ENCODE results near the gene CHCHD4.

Gene CHCHD4

GRCh38 chr3:14132120-14132519 lies 7.5 kb upstream of the CHCHD4 start:
- Histone ChIP-seq H2BK15ac (replicated peaks; ENCODE audit: low read depth) (no peak overlapping the region), H3K4ac (ENCODE audit: low read depth, low read length) (no peak overlapping the region), H3K27ac (ENCODE audit: low read depth, low read length) (no peak overlapping the region), H4K8ac (ENCODE audit: low read depth, low read length) (no peak overlapping the region), H3K18ac (ENCODE audit: low read length) (no peak overlapping the region), H3K79me1 (ENCODE audit: low read length) (peaks cover 10% of the 10 kb centered on the region), H2AK5ac (ENCODE audit: low read length) (no peak overlapping the region), H2BK5ac (ENCODE audit: low read length) (no peak overlapping the region), H3K4me1 (ENCODE audit: control insufficient read depth, low read depth, low read length) (no peaks in the 10 kb centered on the region), H3K27me3 (ENCODE audit: insufficient read depth, low read length, poor library complexity) (no peaks in the 10 kb centered on the region), H4K5ac (ENCODE audit: low read length) (no peak overlapping the region), H2BK120ac (ENCODE audit: low read depth, low read length) (no peak overlapping the region), H3K4me2 (ENCODE audit: low read length) (no peak overlapping the region), H3K56ac (ENCODE audit: low read length) (no peak overlapping the region), H3K79me2 (ENCODE audit: control insufficient read depth, insufficient read depth, low read length) (peaks cover 9% of the 10 kb centered on the region), H3K23ac (ENCODE audit: low read length) (no peak overlapping the region), H3K36me3 (ENCODE audit: control insufficient read depth, insufficient read depth, low read length) (peaks cover 18% of the 10 kb centered on the region), H3K9ac (ENCODE audit: low read length) (no peak overlapping the region), H3K4me3 (ENCODE audit: low read length) (no peak overlapping the region)
- no peak for DNase-seq
- WGBS (ENCODE audit: extremely low coverage, insufficient coverage, low lambda C conversion rate), result no CpG with 5 or more reads among the region's 8 CpGs

DNA sequence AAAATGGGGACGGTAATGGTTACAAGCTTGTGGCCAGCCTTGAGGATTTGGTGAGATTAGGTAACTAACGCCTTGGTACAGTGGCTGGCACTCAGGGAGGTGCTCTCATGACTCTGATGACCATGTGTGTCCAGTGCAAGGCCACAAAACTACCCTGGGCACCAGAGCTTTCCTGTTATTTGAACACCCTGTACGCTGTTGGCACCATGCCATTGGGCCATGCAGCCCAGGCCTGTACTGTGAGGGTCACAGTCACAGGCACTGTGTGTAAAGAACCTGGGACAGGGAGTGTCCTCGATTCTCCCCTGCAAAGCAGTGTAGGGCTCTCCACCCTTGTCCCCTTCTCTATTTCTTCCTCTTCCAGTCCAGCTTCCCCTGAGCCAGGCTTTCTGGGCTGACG lies 6.5 kb upstream of the CHCHD4 start:
- peaks cover 15% of the 10 kb centered on the region for H3K79me1 ChIP-seq (ENCODE audit: low read length)
- DNase-seq, result no peak
- peaks cover 18% of the 10 kb centered on the region for H3K36me3 ChIP-seq (ENCODE audit: control insufficient read depth, insufficient read depth, low read length)
- H3K18ac ChIP-seq (ENCODE audit: low read length), result no peak overlapping the region
- H3K56ac ChIP-seq (ENCODE audit: low read length), result no peak overlapping the region
- H3K9ac ChIP-seq (ENCODE audit: low read length), result no peak overlapping the region
- no peak overlapping the region for H3K27ac ChIP-seq (ENCODE audit: low read depth, low read length)
- no peak overlapping the region for H4K5ac ChIP-seq (ENCODE audit: low read length)
- H3K79me2 ChIP-seq (ENCODE audit: control insufficient read depth, insufficient read depth, low read length), result peaks cover 18% of the 10 kb centered on the region
- no peak overlapping the region for H2BK5ac ChIP-seq (ENCODE audit: low read length)
- no peak overlapping the region for H2BK15ac ChIP-seq (replicated peaks; ENCODE audit: low read depth)
- H3K27me3 ChIP-seq (ENCODE audit: insufficient read depth, low read length, poor library complexity), result no peaks in the 10 kb centered on the region
- no peak overlapping the region for H3K4me3 ChIP-seq (ENCODE audit: low read length)
- no peak overlapping the region for H3K23ac ChIP-seq (ENCODE audit: low read length)
- H2BK120ac ChIP-seq (ENCODE audit: low read depth, low read length), result no peak overlapping the region
- WGBS (ENCODE audit: extremely low coverage, insufficient coverage, low lambda C conversion rate), result no CpG with 5 or more reads among the region's 5 CpGs
- H2AK5ac ChIP-seq (ENCODE audit: low read length), result no peak overlapping the region
- no peak overlapping the region for H4K8ac ChIP-seq (ENCODE audit: low read depth, low read length)
- no peak overlapping the region for H3K4ac ChIP-seq (ENCODE audit: low read depth, low read length)
- H3K4me2 ChIP-seq (ENCODE audit: low read length), result no peak overlapping the region
- no peaks in the 10 kb centered on the region for H3K4me1 ChIP-seq (ENCODE audit: control insufficient read depth, low read depth, low read length)

GRCh38 chr3:14130707-14131106 lies 6.0 kb upstream of the CHCHD4 start:
- Histone ChIP-seq H3K4ac (ENCODE audit: low read depth, low read length) (no peak overlapping the region), H3K4me2 (ENCODE audit: low read length) (no peak overlapping the region), H2BK15ac (replicated peaks; ENCODE audit: low read depth) (no peak overlapping the region), H3K9ac (ENCODE audit: low read length) (no peak overlapping the region), H4K8ac (ENCODE audit: low read depth, low read length) (no peak overlapping the region), H3K4me1 (ENCODE audit: control insufficient read depth, low read depth, low read length) (peaks cover 3% of the 10 kb centered on the region), H3K36me3 (ENCODE audit: control insufficient read depth, insufficient read depth, low read length) (peaks cover 18% of the 10 kb centered on the region), H3K18ac (ENCODE audit: low read length) (no peak overlapping the region), H2BK120ac (ENCODE audit: low read depth, low read length) (no peak overlapping the region), H3K23ac (ENCODE audit: low read length) (no peak overlapping the region), H3K27ac (ENCODE audit: low read depth, low read length) (no peak overlapping the region), H3K56ac (ENCODE audit: low read length) (no peak overlapping the region), H2BK5ac (ENCODE audit: low read length) (no peak overlapping the region), H4K5ac (ENCODE audit: low read length) (no peak overlapping the region), H3K79me2 (ENCODE audit: control insufficient read depth, insufficient read depth, low read length) (peaks cover 18% of the 10 kb centered on the region), H3K27me3 (ENCODE audit: insufficient read depth, low read length, poor library complexity) (no peaks in the 10 kb centered on the region), H3K4me3 (ENCODE audit: low read length) (no peak overlapping the region), H3K79me1 (ENCODE audit: low read length) (peaks cover 19% of the 10 kb centered on the region), H2AK5ac (ENCODE audit: low read length) (no peak overlapping the region)
- WGBS (ENCODE audit: extremely low coverage, insufficient coverage, low lambda C conversion rate), result no CpG with 5 or more reads among the region's 12 CpGs
- DNase-seq, result no peak

GRCh38 chr3:14130230-14130629 lies 5.6 kb upstream of the CHCHD4 start:
- H2BK120ac ChIP-seq (ENCODE audit: low read depth, low read length), result no peak overlapping the region
- no peaks in the 10 kb centered on the region for H3K27me3 ChIP-seq (ENCODE audit: insufficient read depth, low read length, poor library complexity)
- no peak overlapping the region for H3K27ac ChIP-seq (ENCODE audit: low read depth, low read length)
- H4K8ac ChIP-seq (ENCODE audit: low read depth, low read length), result no peak overlapping the region
- H3K4me2 ChIP-seq (ENCODE audit: low read length), result no peak overlapping the region
- H3K18ac ChIP-seq (ENCODE audit: low read length), result no peak overlapping the region
- no peak overlapping the region for H2AK5ac ChIP-seq (ENCODE audit: low read length)
- no CpG with 5 or more reads among the region's 4 CpGs for whole genome bisulfite sequencing (ENCODE audit: extremely low coverage, insufficient coverage, low lambda C conversion rate)
- peaks cover 22% of the 10 kb centered on the region for H3K79me1 ChIP-seq (ENCODE audit: low read length)
- H3K9ac ChIP-seq (ENCODE audit: low read length), result no peak overlapping the region
- H2BK15ac ChIP-seq (replicated peaks; ENCODE audit: low read depth), result no peak overlapping the region
- H3K79me2 ChIP-seq (ENCODE audit: control insufficient read depth, insufficient read depth, low read length), result peaks cover 21% of the 10 kb centered on the region
- DNase-seq, result no peak
- no peak overlapping the region for H4K5ac ChIP-seq (ENCODE audit: low read length)
- no peak overlapping the region for H3K56ac ChIP-seq (ENCODE audit: low read length)
- H2BK5ac ChIP-seq (ENCODE audit: low read length), result no peak overlapping the region
- no peak overlapping the region for H3K23ac ChIP-seq (ENCODE audit: low read length)
- H3K4me1 ChIP-seq (ENCODE audit: control insufficient read depth, low read depth, low read length), result peaks cover 3% of the 10 kb centered on the region
- peaks cover 17% of the 10 kb centered on the region for H3K36me3 ChIP-seq (ENCODE audit: control insufficient read depth, insufficient read depth, low read length)
- H3K4me3 ChIP-seq (ENCODE audit: low read length), result no peak overlapping the region
- H3K4ac ChIP-seq (ENCODE audit: low read depth, low read length), result no peak overlapping the region

DNA sequence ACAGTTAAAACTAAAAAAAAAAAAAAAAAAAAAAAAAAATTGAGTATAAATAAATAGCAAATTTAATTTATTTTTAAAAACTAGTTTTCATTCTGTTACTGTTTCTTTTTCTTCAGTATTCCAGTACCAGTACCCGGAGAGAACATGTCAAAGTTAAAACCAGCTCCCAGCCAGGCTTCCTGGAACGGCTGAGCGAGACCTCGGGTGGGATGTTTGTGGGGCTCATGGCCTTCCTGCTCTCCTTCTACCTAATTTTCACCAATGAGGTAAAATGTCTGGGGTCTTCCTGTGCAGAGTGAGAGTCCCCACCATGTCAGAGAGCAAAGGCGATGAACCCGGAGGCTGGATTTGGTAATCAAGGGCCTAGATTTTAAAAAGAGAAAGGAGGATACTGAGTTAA lies 4.6 kb upstream of the CHCHD4 start:
- no peaks in the 10 kb centered on the region for H3K27me3 ChIP-seq (ENCODE audit: insufficient read depth, low read length, poor library complexity)
- peaks cover 3% of the 10 kb centered on the region for H3K4me1 ChIP-seq (ENCODE audit: control insufficient read depth, low read depth, low read length)
- H2AK5ac ChIP-seq (ENCODE audit: low read length), result no peak overlapping the region
- H2BK120ac ChIP-seq (ENCODE audit: low read depth, low read length), result no peak overlapping the region
- H3K4me3 ChIP-seq (ENCODE audit: low read length), result no peak overlapping the region
- no peak overlapping the region for H4K5ac ChIP-seq (ENCODE audit: low read length)
- H3K56ac ChIP-seq (ENCODE audit: low read length), result no peak overlapping the region
- H3K23ac ChIP-seq (ENCODE audit: low read length), result no peak overlapping the region
- H3K79me2 ChIP-seq (ENCODE audit: control insufficient read depth, insufficient read depth, low read length), result peaks cover 21% of the 10 kb centered on the region
- no peak overlapping the region for H3K4ac ChIP-seq (ENCODE audit: low read depth, low read length)
- H3K36me3 ChIP-seq (ENCODE audit: control insufficient read depth, insufficient read depth, low read length), result peaks cover 15% of the 10 kb centered on the region
- H2BK5ac ChIP-seq (ENCODE audit: low read length), result no peak overlapping the region
- no peak overlapping the region for H2BK15ac ChIP-seq (replicated peaks; ENCODE audit: low read depth)
- H3K4me2 ChIP-seq (ENCODE audit: low read length), result no peak overlapping the region
- H3K79me1 ChIP-seq (ENCODE audit: low read length), result peaks cover 22% of the 10 kb centered on the region
- H3K27ac ChIP-seq (ENCODE audit: low read depth, low read length), result no peak overlapping the region
- H3K18ac ChIP-seq (ENCODE audit: low read length), result no peak overlapping the region
- H3K9ac ChIP-seq (ENCODE audit: low read length), result no peak overlapping the region
- no peak overlapping the region for H4K8ac ChIP-seq (ENCODE audit: low read depth, low read length)
- DNase-seq, result no peak
- no CpG with 5 or more reads among the region's 6 CpGs for WGBS (ENCODE audit: extremely low coverage, insufficient coverage, low lambda C conversion rate)

- H2AK5ac ChIP-seq (ENCODE audit: low read length), result no peak overlapping the region
- no peak overlapping the region for H4K5ac ChIP-seq (ENCODE audit: low read length)
- no peak overlapping the region for H3K4me3 ChIP-seq (ENCODE audit: low read length)
- no peak overlapping the region for H3K4me2 ChIP-seq (ENCODE audit: low read length)
- H4K8ac ChIP-seq (ENCODE audit: low read depth, low read length), result no peak overlapping the region
- no peaks in the 10 kb centered on the region for H3K27me3 ChIP-seq (ENCODE audit: insufficient read depth, low read length, poor library complexity)
- H2BK120ac ChIP-seq (ENCODE audit: low read depth, low read length), result no peak overlapping the region
- WGBS (ENCODE audit: extremely low coverage, insufficient coverage, low lambda C conversion rate), result no CpG with 5 or more reads among the region's 5 CpGs
- no peak overlapping the region for H3K4ac ChIP-seq (ENCODE audit: low read depth, low read length)
- H2BK15ac ChIP-seq (replicated peaks; ENCODE audit: low read depth), result no peak overlapping the region
- peaks cover 26% of the 10 kb centered on the region for H3K79me1 ChIP-seq (ENCODE audit: low read length)
- H3K18ac ChIP-seq (ENCODE audit: low read length), result no peak overlapping the region
- H3K36me3 ChIP-seq (ENCODE audit: control insufficient read depth, insufficient read depth, low read length), result peaks cover 11% of the 10 kb centered on the region
- H2BK5ac ChIP-seq (ENCODE audit: low read length), result no peak overlapping the region
- H3K79me2 ChIP-seq (ENCODE audit: control insufficient read depth, insufficient read depth, low read length), result peaks cover 26% of the 10 kb centered on the region
- H3K56ac ChIP-seq (ENCODE audit: low read length), result no peak overlapping the region
- H3K23ac ChIP-seq (ENCODE audit: low read length), result no peak overlapping the region
- H3K9ac ChIP-seq (ENCODE audit: low read length), result no peak overlapping the region
- H3K4me1 ChIP-seq (ENCODE audit: control insufficient read depth, low read depth, low read length), result peaks cover 4% of the 10 kb centered on the region
- H3K27ac ChIP-seq (ENCODE audit: low read depth, low read length), result no peak overlapping the region
- DNase-seq, result no peak
Measured at GRCh38 chr3:14128724-14129123, 4.1 kb upstream of the CHCHD4 start.
